Fibroblast of skin of left biceps (primary cell): ENCODE results near the gene THAP2.
A peak's percentile ranks its signal among the peaks of the same experiment; 100 is the strongest.
"Not testable (repeated sequence)": the region's sequence is repeated elsewhere in the genome, so short reads cannot be mapped to it uniquely, and the experiment has no call there.

ENCODE experiments used
- DNase-seq, 2 experiments: peaks; one replicate each; pipeline ENCODE4 v3.0.0-alpha.2; 2013; ENCODE audit warnings: low read depth in 2 of 2

The THAP2 gene

DNA sequence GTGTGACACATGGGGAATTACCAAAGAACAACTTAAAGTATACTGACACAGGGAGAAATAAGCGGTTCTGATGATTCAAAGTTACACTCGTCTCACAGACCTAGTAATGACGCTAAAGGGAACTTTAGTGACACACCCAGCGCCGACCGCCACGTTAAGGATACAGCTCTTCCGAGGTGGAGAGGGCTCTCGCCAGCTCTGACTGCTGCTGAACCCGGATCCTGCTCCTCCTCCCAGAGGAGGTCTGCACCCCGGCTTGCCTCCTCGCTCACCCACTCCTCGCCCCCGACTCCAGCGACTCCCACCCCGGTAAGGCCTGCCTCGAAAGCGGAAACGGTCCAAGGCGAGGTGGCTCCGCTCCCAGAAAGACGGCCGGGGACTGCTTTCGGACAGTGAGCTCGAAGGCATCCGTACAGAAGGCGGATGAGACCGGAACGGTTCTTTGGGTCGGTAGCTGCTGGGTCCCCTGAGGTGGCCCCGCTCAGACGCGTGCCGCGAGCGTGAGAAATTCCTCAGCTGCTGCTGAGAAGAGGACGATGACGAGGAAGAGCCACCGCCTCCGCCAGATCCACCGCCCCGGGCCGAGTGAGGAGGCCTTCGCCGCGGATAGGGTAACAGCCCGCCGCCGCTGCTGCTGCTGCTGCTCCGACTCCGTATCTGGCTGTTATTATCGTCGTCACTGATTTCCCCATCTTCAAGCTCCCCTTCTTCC is 1.1 kb upstream of the THAP2 start:
- peak in 1 of 2 experiments; percentile 16 for DNase-seq

DNA sequence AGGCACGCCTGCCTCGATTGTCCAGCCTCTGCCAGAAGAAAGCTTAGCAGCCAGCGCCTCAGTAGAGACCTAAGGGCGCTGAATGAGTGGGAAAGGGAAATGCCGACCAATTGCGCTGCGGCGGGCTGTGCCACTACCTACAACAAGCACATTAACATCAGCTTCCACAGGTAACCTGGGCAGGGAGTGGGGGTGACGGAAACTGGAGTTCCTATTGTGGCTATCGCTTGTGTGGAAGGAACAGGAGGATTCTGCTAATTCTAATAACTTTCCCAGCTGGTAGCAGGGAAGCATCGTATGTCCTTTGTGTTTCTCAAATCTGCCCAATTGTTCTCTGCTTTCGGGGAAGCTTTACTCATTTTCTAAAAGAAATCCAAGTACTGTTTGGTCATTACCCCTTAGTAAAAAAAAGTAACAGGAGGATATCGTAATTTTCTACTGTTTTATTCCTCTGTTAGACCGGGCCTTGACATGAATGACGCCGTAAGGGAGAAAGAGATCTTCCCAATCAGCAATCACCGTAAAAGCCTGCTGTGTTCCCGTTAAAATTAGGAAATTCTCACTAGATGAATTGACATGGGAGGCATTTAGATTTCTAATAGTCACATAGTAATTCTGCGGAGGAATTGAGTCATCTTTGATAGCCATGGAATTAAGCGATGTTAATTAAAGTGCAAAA is 449 bp downstream of the THAP2 start:
- no peak for DNase-seq

DNA sequence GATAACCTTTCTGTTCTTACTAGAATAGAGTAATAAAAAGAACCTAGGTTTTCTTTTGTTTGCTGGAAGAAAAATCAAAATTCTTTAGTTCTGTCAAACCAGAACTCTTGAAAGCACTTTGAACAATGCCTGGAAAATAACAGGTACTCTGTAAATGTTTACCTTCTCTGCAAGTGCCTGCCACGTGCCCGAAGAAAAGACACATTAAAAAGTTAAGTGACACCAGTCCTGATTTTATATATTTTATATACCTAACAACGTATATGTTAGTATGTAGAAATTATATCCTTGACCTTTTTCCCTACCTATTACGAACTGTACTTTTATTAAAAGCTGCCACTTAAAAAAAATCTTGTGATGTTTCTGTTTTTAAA is 976 bp downstream of the THAP2 start:
- no peak for DNase-seq

DNA sequence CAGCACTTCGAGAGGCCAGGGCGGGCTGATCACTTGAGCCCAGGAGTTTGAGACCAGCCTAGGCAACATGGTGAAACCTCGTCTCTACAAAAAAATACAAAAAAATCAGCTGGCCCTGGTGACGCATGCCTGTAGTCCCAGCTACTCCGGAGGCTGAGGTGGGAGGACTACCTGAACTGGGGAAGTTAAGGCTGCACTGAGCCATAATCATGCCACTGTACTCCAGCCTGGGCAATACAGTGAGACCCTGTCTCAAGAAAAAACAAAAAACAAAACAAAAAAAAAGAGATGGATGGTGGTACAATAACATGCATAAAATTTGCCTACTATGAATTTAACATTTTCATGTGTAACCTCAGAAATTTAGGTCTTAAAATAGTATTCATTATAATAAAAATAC is 2.2 kb downstream of the THAP2 start:
- no peak for DNase-seq

DNA sequence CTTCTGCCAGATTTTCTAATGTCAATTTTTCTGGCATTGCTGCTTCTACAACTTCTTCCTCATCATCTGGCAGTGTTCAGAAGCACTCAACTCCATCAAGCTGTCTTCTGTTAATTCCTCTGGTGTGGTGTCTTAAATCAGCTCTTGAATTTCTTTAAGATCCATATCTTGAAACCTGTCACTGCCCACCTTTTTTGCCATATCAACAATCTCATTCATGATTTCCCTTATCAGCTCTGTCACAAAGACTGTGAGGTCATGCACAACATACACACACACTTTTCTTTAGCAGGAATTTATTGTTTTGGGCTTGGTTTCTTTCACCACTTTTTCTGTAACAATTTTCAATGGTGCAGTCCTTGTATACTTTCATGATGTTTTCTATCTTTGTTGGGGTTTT is 7.2 kb downstream of the THAP2 start:
- no peak for DNase-seq

DNA sequence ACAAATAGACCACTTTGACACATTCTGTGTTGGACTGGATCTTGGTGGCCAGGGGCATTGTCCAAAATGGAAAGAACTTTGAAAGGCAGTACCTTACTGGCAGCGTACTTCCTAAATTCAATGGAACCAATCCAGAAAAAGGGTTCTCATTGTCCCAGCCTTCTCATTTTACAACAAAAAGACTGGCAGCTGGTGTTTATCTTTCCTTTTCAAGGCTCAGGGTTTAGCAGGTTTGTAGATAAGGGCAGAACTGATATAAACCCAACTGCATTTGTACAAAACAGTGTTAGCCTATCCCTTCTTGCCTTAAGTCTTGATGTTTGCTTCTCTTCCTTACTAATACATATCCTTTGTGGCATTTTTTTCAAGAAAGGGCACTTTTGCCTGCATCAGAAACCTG is 7.7 kb downstream of the THAP2 start:
- no peak for DNase-seq

DNA sequence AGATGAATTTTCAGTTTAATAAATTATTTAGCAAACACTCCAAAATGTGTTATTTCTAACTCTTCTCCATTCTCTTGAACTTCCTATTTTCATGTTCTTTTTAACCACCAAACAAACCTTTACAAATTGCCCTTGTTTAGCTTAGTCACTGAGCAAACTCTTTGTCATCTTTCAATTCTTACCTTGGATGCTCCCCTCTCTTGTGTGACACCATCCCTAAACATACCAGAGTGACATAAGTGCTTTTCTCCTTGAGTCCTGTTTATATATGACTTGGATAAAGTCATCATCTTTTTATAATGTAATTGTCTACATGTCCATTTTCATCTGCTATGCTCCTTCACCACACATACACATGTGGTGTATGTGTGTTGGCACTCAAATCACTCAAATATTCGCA is 18.4 kb downstream of the THAP2 start:
- DNase-seq = no peak

DNA sequence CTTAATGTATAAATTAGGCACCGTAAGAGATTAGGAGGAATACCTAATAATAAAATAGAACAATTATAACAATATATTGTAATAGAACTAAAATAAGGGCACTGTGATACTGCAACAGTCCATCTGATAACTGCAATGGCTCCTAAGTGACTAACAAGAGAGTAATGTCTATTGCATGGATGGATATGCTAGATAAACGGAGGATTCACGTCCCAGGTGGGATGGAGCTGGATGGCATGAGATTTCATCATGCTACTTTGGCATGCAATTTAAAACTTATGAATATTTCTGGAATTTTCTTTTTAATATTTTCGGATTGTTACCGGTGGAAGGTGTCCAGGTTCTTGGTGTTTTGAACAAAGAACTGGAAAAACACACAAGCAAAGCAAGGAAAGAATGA is 19.5 kb downstream of the THAP2 start:
- no peak for DNase-seq

DNA sequence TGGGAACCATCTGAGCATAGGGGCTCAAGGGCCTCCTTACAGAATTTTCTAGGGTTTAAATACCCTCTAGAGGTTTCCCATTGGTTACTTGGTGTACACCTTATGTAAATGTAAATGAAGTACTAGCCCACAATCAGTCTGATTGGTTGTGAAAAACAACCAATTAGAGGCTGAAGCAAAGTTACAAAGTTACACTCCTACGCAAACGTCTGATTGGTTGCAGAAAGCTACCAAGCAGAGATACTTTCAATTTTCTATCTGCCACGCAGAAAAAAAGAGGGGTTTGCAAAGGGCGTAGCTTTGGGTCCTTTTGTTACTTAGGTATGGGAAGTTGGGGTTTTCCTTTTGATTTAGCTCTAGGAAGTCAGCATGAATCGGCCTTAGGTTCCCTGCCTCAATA is 20.0 kb downstream of the THAP2 start:
- no peak for DNase-seq

DNA sequence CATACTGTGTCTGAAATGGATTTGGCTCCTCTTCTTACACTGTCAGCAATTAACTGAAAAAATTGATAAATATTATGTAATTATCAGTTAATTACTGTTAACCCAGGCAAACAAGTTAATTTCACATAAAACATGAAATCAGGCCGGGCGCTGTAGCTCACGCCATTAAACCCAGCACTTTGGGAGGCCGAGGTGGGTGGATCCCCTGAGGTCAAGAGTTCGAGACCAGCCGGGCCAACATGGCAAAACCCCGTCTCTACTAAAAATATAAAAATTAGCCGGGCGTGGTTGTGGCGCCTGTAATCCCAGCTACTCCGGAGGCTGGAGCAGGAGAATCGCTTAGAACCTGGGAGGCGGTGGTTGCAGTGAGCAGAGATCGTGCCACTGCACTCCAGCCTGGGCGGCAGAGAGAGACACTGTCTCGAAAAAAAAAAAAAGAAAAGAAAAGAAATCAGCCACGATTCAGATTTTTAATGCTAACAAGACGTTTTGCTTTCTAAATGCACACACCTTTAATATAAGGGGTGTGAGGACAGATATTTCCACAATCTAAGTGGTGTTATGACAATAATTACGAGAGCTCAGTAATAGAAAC is 21.3 kb downstream of the THAP2 start:
- DNase-seq = no peak

DNA sequence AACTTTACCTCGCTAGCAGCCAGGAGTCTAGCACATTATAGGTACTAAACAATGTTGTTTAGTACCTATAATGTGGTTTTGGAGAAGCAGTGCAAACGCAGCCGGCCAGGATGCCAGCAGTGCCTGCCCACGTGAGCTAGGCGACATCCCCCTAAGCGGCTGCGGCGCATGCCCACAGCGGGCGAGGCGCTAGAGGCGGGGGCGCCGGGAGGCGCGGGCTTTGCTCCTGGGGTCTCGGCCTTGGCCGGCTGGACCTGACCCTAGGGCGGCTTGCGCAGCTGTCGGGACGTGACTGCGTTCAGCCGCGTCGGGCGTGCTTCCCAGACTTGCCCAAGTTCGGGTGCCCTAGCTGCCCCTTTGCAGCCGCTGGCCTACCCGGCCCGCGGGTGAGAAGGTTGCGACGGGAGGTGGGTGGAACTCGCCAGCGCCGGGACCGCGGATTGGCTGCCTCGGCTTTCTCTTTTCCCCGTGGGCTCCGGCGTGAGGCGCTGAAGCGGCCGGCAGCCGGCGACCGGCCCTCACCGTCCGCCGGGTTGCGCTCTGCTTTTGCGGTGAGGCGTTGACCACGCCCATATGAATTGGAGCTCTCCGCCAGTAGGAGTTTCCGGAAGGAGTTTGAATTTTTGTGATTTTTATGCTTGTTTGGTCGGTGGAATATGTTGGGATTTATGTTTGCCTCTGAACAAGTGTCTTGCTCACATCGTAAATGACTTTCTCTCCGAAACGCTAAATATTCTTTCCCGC is 22.0 kb downstream of the THAP2 start, which contains the start of gene TMEM19:
TMEM19 (plus strand) TSS at position 169 of the 744 bp plus-strand sequence. CDS start 599 bp downstream, outside the sequence.
- peak; percentile 63 to 67 for DNase-seq

DNA sequence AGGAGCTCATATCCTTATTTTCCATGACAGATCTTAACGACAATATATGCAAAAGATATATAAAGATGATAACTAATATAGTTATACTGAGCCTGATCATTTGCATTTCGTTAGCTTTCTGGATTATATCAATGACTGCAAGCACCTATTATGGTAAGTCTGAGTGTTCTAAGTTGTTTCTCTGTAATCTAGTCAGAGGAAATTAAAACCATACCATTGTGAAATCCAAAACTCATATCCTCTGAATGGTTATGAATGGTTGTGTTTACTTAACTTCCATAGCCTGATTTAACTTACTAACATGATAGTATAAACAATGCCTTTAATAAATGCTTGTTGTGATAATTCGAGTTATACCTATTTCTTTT is 22.5 kb downstream of the THAP2 start:
- no peak for DNase-seq

DNA sequence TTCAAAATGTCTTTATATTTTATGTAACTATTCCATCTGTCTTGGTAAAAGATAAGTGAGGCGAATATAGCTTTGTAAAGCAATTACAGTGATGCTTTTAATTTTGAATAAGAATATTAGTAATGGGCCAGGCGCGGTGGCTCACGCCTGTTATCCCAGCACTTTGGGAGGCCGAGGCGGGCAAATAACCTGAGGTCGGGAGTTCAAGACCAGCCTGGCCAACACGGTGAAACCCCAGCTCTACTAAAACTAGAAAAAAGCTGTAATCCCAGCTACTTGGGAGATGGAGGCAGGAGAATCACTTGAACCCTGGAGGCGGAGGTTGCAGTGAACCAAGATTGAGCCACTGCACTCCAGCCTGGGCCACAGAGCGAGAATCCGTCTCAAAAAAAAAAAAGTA is 23.1 kb downstream of the THAP2 start:
- DNase-seq = not testable (repeated sequence)

DNA sequence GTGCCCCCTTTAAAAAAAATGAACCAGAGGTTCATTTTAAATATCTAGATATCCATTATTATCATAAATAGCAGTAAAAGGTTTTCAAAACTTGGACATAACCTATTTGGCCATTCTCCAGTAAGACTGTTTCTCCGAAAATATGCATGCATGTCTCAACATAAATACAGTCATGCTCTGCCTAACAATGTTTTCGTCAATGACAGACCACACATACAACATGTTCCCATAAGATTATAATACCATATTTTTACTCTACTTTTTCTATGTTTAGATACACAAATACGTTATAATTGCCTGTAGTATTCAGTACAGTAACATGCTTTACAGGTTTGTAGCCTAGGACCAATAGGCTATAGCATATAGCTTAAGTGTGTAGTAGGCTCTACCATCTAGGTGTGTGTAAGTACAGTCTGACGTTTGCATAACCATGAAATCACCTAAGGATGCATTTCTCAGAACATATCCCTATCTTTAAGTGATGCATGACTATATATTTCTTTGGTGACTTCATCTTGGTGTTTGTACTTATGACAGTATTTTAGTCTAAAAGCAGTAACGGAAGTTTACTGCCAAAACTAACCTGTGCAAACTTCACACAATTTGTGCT is 25.0 kb downstream of the THAP2 start:
- no peak for DNase-seq

DNA sequence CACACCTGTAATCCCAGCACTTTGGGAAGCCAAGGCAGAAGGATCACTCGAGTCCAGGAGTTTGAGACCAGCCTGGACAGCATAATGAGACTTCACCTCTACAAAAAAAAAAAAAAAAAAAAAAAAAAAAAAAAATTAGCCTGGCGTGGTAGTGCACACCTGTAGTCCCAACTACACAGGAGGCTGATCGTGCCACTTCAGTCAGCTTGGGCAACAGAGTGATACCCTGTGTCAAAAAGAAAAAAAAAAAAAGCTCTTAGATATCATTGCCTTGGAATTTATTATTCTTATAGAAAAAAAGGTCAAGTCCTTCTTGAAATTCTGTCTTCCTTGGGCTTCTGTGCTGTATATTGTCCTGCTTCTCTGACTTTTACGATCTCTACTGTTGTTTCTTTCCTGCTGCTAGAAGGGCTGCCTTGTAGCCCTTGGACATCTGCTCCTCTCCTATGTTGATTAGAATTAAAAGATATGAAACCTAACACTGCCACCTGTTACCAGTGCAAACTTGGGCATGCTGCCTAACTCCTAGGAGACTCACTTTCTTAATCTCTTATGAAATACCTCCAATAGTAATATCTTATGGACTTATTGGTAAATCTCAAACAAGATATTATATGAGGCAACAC is 27.5 kb downstream of the THAP2 start:
- no peak for DNase-seq

DNA sequence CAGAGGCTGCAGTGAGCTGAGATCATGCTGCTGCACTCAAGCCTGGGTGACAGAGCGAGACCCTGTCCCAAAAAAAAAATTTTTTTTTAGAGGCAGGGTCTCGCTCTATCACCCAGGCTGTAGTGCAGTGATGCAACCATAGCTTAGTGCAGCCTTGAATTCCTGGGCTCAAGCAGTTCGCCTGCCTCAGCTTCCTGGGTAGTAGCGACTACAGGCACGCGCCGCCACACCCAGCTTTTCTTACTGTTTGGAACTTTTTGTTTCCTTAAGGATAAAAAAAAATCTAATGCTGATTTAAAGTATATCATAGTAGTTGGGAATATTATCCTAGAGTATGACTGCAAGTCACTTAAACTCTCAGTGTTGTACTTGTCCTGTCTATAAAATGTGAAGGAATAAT is 29.0 kb downstream of the THAP2 start:
- no peak for DNase-seq

DNA sequence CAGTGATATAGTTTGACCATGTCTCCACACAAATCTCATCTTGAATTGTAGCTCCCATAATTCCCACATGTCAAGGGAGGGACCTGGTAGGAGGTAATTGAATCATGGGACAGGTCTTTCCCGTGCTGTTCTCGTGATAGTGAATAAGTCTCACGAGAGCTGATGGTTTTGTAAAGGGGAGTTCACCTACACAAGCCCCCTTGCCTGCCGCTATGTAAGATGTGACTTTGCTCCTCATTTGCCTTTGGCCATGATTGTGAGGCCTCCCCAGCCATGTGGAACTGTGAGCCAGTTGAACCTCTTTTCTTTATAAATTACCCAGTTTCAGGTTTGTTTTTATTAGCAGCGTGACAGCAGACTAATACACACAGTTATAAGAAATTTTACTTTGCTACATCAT is 29.6 kb downstream of the THAP2 start:
- not testable (repeated sequence) for DNase-seq

DNA sequence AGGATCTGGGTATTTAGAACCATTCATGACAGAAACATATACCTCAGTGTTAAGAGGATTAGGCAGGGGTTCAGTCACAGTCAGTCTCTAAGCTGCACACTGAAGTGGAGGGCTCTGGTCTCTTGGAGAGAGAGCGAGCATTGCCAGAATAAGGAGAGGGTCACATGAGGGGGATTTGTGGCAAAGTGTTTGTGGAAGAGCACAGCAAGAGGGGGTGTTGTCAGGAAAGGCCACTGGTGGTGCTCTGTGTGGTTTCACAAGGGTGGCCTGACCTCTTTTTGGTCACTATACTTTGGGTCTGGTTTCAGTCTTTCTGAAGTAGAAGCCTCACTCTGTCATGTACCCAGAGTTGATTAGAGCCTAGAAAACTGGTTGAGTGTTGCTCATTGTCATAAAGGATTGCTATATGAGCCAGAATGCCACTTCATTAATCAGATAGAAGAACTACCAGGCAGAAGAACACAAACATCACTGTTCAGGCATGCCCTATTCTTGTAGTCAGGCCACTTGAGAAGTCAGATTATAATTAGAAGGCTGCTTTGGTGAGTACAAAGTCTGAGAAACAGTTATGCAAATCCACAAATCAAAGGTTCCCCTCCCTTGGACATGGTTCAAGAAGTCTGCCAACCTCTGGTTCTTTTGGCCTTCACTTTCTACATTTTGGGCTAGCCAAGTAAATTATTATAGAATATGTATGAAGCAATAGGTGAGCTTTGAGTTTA is 30.2 kb downstream of the THAP2 start:
- no peak for DNase-seq

DNA sequence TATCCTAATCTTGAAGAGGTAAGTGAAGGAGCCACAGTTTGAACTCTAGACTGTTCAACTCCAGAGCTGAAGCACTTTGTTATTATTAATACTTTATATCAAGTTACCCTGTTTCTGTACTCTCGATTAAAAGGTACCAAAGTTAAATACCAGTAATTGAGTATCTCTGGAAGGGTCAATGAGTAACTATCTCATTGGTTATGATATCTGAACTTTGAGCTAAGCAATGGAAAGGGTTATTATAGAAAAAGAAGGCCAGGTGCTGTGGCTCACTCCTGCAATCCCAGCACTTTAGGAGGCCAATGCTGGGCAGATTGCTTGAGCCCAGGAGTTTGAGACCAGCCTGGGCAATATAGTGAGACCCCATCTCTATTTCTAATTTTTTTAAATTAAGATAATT is 31.7 kb downstream of the THAP2 start:
- no peak for DNase-seq

DNA sequence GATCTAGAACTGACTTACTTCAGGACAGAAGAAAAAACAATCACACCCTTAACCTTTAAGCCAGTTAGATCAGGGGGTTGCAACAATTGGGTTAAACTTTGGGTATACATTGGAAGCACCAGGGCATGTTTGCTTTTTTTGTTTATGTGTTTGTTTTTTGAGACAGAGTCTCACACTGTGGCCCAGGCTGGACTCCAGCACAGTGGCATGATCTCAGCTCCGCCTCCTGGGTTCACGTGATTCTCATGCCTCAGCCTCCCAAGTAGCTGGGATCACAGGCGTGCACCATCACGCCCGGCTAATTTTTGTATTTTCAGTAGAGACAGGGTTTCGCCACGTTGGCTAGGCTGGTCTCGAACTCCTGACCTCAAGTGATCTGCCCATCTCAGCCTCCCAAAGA is 38.1 kb downstream of the THAP2 start:
- not testable (repeated sequence) for DNase-seq

DNA sequence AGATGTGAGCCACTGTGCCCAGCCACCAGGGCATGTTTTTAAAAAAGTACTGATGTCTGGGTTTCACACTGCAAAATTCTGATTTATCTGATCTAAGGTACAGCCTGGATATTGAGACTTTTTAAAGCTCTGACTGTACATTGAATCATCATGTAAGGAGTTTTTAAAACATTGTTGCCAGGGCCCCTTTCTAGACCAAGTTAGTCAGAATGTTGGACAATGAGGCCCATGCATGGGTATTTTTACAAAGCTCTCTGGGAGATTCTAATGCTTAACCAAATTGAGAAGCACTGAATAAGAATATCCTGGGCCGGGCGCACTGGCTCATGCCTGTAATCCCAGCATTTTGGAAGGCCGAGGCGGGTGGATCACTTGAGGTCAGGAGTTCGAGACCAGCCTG is 38.5 kb downstream of the THAP2 start:
- DNase-seq = no peak
